RPMI7951 (cell line): ENCODE measurements around the gene INO80E. TPM values are rescaled to one million over a fixed set of nuclear protein-coding genes. Genes with fewer than 3 reads are reported as not detected.
"Not testable (repeated sequence)": the region's sequence is repeated elsewhere in the genome, so short reads cannot be mapped to it uniquely, and the experiment has no call there.

Experiments
- DNase-seq: peaks from one replicate; pipeline ENCODE4 v3.0.0-alpha.2; 2012; ENCODE audit warnings: low read depth
- total RNA-seq: library from RNA; depleted of rRNA; stranded (reverse); fragments of >200 nt; shearing (Covaris generic); gene quantifications from 2 replicates; pipeline ENCODE4 v1.2.3, GENCODE V29; 2014; rRNA removed

INO80E gene, protein sequence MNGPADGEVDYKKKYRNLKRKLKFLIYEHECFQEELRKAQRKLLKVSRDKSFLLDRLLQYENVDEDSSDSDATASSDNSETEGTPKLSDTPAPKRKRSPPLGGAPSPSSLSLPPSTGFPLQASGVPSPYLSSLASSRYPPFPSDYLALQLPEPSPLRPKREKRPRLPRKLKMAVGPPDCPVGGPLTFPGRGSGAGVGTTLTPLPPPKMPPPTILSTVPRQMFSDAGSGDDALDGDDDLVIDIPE
- 53.7 and 81.3 TPM in 2 replicates for total RNA-seq

DNA sequence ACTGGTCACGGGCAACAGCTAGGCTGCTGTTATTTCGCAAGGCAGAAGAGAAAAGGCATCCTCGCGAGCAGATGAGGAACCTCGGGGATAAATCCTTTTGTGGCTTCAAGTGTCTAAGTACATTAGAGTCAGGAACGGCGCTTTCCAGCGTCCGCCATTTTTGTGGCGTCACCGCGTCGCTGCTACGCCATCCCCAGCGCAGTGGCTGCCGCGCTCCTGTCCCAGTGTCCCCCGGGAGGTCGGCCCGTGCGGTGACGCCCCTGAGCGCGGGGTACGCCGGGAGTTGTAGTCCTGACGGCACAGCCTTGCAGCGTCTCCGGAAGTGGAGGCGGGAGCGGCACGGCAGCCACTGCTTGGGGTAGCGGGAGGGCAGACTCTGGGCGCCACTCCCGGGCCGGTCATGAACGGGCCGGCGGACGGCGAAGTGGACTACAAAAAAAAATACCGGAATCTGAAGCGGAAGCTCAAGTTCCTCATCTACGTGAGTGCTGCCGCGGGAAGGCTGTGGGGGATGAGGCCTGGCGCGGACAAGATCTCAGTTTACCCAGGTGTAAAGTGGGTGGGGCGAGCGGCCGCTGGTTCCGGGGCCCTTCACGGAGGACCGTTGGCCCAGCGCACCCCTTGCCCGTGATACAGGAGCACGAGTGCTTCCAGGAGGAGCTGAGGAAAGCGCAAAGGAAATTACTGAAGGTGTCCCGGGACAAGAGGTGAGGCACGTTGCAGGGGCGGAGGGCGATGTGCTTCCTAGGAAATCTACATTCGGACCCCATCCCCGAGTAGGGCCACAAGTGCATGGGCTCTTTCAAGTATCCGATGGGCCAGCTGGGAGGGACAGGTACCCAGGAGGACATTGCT lies at the start of gene INO80E:
Gene INO80E, plus strand, starts transcription at position 331 of the 855 bp plus-strand sequence. Its CDS starts 70 bp downstream, at position 401.
- peak; percentile 92 for DNase-seq

DNA sequence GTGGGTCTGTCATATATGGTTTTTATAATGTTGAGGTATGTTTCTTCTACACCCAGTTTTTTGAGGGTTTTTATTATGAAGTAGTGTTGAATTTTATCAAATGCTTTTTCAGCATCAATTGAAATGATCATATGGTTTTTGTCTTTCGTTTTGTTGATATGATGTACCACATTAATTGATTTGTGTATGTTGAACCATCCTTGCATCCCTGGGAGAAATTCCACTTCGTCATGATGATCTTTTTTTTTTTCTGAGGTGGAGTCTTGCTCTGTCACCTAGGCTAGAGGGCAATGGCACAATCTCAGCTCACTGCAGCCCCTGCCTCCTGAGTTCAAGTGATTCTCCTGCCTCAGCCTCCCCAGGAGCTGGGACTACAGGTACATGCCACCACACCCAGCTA lies 48.1 kb upstream of the INO80E start:
- no peak for DNase-seq

DNA sequence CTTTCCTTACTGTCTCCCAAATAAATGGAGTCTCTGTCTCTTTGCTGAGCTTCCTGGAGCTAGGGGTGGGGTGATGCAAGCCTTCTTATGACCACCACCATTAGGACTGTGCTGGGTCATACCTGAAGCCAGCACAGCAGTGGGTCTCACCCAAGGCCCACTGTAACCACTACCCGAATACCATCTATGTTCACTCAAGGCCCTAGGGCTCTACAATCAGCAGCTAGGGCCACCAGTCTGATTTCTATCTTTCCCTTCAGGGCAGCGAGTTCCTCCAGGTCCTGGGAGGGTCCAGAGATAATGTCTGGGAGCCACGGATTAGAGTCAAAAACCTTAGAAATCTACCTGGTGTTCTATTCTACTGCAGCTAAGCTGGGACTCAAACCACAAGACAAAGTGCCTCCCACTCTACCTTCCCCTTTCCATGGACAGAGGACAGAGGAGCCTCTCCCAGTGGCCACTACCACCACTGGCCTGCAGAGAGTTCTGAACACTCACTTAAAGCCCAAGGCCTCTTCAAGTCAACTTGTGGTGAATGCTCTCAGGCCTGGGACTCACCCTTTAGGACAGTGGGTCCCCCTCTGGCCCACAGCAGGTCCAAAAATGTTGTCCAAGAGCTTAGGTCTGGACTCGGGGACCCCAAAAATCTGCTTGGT lies 45.1 kb upstream of the INO80E start:
- DNase-seq: no peak

DNA sequence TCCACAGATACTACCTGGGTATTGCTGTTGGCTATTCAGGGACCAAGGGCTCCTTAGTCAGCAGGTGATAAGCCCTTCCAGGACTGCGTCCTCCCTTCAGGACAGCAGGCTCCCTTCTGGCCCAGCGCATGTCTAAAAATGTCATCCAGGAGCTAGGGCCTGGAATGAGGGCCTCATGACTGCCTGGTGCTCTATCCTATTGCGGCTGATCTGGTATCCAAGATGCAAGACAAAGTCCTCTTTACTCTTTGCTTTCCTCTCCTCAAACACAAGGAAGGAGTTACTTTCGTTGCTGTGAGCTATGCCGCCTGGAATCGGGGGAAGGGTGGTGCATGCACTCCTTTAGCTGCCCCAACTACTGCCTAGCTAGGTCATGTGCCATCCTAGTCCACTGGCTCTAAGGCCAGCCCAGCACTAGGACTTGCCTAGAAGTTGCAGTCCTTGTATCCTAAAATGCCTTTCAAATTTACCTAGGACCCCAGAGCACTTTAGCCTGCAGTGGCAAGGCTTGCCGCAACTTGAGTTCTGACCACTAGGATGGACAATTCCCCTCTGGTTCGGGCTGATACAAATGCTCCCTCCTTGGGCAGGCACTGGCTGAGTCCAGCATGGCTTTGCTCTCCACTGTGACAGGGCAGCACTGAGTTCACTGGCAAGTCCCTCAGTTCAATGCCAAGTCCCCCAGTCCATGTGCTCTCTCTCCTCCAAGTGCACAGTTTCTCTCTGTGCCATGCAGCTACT lies 44.2 kb upstream of the INO80E start:
- no peak for DNase-seq

DNA sequence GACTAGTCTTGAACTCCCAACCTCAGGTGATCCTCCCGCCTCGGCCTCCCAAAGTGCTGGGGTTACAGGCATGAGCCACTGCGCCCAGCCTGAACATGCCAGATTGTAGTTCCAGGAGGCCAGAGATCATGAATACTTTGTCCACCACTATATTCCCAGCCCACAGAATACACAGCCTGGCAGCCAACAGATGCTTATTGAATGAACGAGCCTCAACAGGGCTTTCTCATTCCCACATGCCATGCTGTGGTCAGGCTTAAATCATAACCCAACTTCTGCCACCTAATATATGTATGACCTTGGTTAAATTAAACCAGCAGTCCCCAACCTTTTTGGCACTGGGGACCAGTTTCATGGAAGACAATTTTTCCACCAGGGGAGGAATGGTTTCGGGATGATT lies 37.3 kb upstream of the INO80E start:
- no peak for DNase-seq

DNA sequence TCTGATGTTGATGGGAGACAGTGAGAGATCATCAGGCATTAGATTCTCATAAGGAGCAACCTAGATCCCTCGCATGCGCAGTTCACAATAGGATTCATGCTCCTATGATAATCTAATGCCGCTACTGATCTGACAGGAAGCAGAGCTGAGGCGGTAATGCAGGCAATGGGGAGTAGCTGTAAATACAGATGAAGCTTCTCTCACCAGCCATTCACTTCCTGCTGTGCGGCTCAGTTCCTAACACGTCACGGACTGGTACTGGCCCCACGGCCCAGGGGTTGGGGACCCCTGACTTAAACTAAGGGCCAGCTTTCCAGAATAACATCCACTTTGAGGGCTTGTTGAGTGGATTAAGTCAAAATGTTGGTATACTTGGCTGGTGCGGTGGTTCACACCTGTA lies 36.7 kb upstream of the INO80E start:
- DNase-seq: no peak

DNA sequence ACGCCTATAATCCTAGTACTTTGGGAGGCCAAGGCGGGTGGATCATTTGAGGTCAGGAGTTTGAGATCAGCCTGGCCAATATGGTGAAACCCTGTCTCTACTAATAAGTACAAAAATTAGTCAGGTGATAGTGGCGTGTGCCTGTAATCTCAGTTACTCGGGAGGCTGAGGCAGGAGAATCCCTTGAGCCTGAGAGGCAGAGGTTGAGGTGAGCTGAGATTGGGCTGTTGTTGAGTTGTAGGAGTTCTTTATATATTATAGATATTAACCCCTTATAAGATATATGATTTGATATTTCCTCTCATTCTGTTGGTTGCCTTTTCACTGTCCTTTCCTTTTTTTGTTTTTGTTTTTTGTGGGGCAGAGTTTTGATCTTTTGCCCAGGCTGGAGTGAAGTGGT lies 36.2 kb upstream of the INO80E start:
- DNase-seq: not testable (repeated sequence)

DNA sequence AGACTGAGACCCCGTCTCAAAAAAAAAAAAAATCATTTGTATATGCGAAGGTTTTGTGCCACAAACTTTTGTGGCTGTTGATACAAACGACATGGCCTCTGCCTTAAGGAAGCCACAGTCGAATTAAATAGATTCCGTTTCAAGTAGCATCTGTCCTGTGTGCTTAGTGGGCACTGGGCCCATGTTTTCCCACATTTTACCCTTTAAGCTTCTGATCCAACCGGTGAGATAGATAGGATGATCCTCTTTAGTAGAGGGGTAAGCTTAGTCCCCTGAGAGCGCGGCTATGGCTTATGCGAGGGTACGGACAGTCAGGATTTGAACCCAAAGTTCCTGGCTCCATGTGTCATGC lies 34.9 kb upstream of the INO80E start:
- DNase-seq: no peak

DNA sequence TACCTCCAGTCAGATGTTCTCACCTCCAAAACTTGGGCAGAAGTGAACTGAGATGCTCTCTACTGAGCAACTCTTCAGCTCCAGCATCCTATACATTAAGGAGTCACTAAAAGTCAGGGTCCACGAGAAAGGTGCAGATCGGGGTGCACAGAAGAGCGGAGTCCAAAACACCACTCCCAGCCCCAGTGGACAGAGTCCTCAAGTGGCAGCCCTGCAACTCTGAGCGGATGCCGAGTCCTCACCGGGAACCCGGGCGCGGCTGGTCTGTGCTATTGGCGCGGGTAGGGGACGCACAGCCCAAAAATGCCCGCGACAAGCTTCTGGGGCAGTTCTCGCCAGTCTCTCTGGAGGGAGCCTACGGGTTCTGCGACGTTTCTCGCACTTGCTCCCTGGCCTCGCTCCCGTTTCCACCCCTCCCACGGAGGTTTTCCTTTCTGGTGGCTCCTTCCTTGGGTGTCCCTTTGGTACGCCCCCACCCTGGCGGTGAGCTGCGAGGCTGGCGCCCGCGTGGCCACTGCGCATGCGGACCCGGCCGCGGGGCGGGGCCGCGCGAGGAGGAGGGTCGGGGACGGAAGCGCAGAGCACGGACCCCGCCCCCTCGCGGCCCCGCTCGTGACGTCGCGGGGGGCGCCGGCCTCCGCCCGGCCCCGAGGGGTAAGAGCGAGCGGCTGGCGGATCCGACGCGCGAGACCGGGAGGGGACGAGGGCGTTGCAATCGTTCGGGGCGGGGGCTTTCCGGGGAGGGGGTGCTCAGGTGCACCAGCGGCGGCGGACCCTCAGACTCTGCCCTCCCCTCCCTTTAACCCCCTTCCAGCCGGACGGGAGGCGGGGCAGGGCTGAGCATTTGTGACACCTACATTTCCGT lies 34.3 kb upstream of the INO80E start, which contains the start of gene TMEM219:
Gene TMEM219, plus strand, starts transcription at position 601 of the 865 bp plus-strand sequence. CDS start 1,065 bp downstream, outside the sequence.
- peak; percentile 88 for DNase-seq

DNA sequence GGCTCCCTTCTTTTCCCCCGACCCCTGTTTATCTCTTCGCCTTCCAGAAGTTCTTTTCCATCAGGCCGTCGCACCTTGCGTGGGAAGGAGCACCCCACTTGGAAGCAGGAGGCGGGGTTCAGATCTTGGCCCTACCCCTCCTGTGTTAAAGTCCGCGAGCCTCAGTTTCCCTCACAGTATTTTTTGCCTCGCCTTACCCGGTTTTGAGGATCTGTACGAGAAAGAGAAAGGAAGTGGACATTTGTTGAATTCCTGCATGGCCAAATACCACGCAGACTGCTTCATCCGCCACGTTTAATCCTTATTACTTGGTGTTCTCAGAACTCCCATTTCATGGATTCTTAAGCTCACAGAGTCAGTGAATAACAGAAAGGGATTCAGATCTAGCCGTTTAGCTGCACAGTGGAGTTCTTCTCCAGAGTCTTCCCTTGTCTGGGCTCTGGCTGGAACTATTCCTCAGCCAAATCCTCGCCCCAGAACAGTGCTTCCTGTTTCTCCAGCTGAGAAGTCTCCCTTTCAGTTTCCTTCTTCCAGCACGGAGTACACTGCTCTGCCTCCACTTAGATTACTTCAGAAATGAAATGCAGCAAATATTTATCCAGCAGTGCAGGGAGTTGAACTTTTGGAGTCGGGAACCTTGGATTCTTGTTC lies 33.6 kb upstream of the INO80E start:
- peak; percentile 42 for DNase-seq

DNA sequence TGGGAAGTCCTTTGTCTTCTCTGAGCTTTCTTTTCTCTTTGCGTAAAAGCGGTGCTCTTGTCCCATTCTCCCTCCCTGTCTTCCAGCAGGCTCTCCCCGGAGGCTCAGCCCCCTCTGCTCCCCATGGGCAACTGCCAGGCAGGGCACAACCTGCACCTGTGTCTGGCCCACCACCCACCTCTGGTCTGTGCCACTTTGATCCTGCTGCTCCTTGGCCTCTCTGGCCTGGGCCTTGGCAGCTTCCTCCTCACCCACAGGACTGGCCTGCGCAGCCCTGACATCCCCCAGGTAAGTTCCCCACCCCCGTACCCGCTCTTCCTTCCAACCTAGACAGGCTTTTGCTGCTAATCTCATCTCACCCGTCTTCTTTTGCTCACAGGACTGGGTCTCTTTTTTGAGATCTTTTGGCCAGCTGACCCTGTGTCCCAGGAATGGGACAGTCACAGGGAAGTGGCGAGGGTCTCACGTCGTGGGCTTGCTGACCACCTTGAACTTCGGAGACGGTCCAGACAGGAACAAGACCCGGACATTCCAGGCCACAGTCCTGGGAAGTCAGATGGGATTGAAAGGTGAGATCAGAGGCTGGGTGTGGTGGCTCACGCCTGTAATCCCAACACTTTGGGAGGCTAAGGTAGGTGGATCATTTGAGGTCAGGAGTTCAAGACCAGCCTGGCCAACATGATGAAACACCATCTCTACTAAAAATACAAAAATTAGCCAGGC lies 32.9 kb upstream of the INO80E start:
- DNase-seq: no peak

DNA sequence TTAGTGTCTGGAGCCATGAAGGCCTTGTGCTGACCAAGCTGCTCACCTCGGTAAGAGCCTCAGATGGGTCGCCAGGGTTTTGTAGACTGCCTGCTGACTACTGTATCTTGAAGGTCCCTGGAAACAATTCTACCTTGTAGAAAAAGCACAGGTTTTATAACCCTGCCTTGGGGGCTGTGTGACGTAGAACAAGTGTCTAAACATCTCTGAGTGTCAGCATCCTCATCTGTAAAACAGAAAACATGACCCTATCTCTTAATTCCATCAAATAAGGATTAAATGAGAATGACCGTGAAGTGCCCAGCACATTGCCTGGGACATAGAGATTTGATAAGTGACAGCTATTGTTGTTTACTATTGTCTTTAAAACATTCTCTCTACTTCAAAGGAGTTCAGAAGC lies 27.8 kb upstream of the INO80E start:
- DNase-seq: no peak

DNA sequence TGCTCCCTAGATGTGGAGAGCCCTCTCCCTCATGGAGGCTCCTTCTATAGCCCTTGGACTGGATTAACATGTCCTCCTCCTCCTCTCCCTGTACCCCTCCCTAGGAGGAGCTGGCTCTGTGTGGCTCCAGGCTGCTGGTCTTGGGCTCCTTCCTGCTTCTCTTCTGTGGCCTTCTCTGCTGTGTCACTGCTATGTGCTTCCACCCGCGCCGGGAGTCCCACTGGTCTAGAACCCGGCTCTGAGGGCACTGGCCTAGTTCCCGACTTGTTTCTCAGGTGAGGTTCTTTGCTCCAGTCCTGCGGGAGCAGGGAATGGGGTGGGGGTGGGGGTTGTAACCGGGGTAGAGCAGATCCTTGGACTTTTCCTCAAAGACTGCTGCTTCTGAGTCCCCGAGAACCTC lies 24.7 kb upstream of the INO80E start:
- DNase-seq: no peak

DNA sequence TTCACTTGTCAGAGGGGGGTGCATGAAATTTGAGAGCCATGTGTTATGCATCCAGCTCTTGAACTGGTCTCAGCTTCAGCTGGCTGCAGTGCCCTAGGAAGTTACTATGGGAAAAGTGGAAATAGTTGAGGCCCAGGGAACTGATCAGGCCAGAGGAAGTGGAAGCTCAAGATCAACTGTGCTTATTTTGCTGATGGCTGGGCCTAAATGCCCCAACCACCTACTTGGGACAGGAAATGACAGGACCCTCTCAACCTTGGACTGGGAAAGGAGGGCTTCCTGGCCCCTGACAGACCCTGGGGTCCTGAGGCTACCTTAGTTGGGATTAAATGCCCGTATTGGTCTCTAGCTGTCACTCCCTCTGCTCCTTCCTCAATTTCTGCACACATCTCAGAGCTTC lies 23.5 kb upstream of the INO80E start:
- DNase-seq: no peak

DNA sequence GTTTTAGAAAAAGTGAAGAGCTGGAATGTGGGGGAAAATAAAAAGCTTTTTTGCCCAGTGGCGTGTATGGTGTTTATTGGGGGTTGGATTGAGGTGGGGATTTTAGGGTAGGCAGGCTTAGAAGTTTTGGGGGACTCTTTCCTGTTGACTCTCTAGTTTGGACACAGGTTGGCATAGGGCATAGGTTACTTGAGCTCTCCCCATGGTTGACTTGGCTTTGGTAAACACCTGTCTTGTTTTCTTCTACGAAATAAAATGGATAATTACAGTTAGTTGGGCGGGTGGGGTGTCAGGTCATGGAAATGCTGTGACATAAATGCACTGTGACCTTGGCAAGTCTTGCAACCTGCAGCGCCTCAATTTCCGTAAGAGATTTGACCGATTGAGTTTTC lies 23.1 kb upstream of the INO80E start:
- DNase-seq: no peak

DNA sequence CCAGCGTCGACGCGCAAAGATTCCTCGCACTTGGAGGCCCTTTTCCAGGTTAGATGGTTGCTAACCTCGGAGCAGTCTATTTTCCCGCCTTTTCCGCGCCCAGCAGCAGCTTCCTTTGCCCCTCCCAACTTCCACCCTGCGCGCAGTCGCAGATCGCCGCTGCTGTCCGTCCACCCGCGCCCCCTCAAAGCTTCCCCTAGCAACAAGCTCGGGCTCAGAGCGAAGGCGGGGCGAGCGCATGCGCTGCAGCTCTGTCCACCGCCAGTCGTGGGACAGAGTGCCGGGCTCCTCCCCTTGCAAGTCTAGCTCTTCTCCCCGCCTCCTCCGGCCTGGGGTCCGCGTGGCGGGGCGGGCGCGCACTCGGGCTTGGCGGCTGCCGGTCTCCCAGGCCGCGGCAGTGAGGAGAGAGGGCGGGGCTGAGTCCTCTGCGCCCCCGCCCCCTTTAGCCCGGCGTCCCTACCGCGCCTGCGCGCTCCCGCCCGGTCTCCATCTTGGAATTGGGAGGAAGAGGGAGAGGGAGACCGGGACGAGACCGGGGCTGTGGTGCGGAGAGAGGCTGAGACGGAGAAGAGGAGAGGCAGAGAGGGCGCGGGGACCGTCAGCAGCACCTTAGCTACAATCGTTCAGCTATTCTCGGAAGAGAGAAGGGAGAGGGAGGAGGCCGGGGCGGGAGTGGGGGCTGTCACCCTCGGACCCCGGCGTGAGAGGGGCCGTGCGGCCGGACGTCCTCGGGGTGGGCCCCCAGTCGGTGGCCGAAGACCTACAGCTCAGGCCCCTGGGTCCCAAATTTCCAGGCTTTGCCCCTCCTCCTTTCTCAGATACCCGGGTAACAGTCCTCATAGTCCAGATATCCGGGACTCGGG lies 22.4 kb upstream of the INO80E start, which contains the start of gene TAOK2:
Gene TAOK2, plus strand, starts transcription at position 485 of the 863 bp plus-strand sequence. CDS start 3,905 bp downstream, outside the sequence.
- DNase-seq: peak; percentile 96

DNA sequence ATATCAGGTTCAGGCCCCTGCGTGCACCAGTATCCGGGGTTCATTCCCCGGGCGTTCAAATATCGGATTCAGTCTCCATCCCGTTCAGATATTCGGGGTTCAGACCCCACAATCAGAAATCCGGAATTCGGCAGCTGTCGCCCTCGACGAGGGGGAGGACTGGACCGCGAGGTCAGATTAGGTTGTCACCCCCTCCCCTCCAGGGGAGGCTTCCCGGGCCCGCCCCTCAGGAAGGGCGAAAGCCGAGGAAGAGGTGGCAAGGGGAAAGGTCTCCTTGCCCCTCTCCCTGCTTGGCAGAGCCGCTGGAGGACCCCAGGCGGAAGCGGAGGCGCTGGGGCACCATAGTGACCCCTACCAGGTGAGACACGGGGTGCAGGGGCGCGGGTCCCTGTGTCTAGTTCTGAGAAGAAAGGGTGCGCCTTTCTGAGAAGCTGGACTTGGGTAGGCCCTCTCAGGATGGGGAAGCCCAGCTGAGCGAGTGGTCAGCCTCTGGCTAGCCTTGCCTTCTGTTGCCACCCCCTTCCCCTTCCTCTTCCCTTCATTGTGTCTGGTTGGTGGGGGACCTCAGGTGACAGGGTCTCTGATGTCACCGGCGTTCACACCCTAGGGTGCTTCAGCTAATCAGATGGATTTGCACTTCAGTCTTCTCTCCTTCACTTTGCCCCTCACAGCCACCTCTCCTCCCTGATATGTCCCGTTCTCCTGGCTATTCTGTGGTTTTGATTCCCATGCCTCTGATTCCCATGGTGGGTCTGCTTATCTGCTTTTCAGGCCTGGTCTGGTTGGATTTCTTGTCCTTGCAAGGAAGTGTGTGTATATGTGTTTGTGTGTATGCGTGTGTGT lies 21.5 kb upstream of the INO80E start:
- no peak for DNase-seq

DNA sequence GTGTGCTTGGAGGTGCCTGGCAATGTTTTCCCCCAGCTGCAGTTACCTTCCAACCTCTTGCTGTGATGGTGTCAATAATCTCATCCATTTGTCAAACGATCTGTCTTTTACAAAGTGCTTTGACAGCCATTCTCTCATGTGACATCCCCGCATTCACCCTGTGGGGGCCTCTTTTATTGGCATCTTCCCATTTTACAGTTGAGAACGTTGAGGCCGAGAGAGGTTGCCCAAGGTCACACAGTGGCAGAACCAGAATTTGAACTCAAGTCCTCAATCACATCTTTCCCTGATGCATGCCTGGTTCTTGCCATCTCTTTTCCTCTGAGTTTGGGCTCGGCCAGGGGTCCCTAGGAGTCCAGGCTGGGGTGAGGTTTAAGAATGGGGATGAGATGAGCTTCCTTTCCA lies 20.9 kb upstream of the INO80E start:
- no peak for DNase-seq
